Gastrocnemius medialis (tissue), 4 donors: Measurements from ENCODE around the gene ACOT12.

Source experiments
- POLR2A ChIP-seq, 2 donors: fragments of 450-650 bp; IDR thresholded peaks; one replicate each; pipeline ENCODE4 v1.6.1; 2017; ENCODE audit warnings: antibody characterized with exemption in 2 of 2, mild to moderate bottlenecking in 2 of 2, moderate library complexity in 2 of 2
- TF ChIP-seq, protein P1 (sequence below), 5 experiments: fragments of 450-650 bp in 3 of 5; fragments of 200-600 bp in 2 of 5; sonication (generic) in 2 of 5; IDR thresholded peaks in 4 of 5; conservative IDR thresholded peaks in 1 of 5; 1 replicate in 4 of 5; 2 replicates in 1 of 5; pipeline ENCODE4 v1.5.1; 2016 to 2019; ENCODE audit warnings: antibody characterized with exemption in 5 of 5, mild to moderate bottlenecking in 3 of 5, moderate library complexity in 3 of 5

DNA sequence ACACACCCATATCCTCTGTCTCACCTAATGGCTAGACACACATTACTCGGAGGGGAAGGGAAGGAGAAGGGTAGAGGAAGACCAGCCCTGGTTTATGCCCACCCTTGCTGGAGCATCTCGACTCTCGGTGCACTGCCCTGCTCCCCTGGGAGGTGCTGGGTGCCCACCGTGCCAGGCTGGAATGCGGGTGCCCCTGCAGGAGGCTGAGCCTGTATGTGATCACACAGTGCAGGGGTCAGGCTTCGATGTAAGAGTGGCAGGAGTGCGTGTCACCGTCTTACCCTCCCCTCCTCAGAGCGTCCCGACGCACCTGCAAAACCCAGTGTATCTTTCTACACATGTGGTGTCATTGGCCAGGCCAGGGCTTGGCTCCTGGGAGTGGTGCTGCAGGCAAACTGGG lies 7.3 kb upstream of the ACOT12 start:
- TF ChIP-seq POLR2A (IDR thresholded peaks at IDR 0.05), result no peak
- TF ChIP-seq, protein P1, sequence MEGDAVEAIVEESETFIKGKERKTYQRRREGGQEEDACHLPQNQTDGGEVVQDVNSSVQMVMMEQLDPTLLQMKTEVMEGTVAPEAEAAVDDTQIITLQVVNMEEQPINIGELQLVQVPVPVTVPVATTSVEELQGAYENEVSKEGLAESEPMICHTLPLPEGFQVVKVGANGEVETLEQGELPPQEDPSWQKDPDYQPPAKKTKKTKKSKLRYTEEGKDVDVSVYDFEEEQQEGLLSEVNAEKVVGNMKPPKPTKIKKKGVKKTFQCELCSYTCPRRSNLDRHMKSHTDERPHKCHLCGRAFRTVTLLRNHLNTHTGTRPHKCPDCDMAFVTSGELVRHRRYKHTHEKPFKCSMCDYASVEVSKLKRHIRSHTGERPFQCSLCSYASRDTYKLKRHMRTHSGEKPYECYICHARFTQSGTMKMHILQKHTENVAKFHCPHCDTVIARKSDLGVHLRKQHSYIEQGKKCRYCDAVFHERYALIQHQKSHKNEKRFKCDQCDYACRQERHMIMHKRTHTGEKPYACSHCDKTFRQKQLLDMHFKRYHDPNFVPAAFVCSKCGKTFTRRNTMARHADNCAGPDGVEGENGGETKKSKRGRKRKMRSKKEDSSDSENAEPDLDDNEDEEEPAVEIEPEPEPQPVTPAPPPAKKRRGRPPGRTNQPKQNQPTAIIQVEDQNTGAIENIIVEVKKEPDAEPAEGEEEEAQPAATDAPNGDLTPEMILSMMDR (IDR thresholded peaks at IDR 0.05 in 4 of 5, conservative IDR thresholded peaks at IDR 0.05 in 1 of 5), result no peak
